ENCODE results near the gene PHF19. TPM values are rescaled to one million over a fixed set of nuclear protein-coding genes. Genes with fewer than 3 reads are reported as not detected.
A peak's percentile ranks its signal among the peaks of the same experiment; 100 is the strongest.

Gene PHF19
- 127 and 130 TPM in 2 replicates for total RNA-seq (2013; cell fraction: nucleolus; rRNA removed)
- total RNA-seq (2014; rRNA removed) = 74.9 and 81.1 TPM in 2 replicates
- total RNA-seq (2014; rRNA removed; fragmentation: Illumina TruSeq; extraction: Trizol) = 63.1 and 74.8 TPM in 2 replicates
- 116 and 133 TPM in 2 replicates for total RNA-seq (2021)
- polyA plus RNA-seq (2011; ENCODE audit: low read depth) = 38.7 TPM
- polyA plus RNA-seq (2011; rRNA removed) = 45.5 and 71.1 TPM in 2 replicates
- 118 and 119 TPM in 2 replicates for polyA plus RNA-seq (2011; cell fraction: cytosol; rRNA removed)
- 334 and 350 TPM in 2 replicates for polyA plus RNA-seq (2011; cell fraction: nucleus; rRNA removed)
- 63.6 and 78.6 TPM in 2 replicates for polyA plus RNA-seq (2012)
- polyA plus RNA-seq (2014; fragmentation: Illumina TruSeq; extraction: Trizol) = 64.7 and 94.2 TPM in 2 replicates
- 10 to 100 TPM; 26.0 to 50.2 TPM for polyA plus RNA-seq (2014; fragmentation: Nextera tagmentation; extraction: Ambion mirVana)
- 98.6 and 106 TPM in 2 replicates for polyA plus RNA-seq (2014; rRNA removed)
- polyA plus RNA-seq (2016; fragmentation: Nextera tagmentation; extraction: Ambion mirVana) = 100 to 1,000 TPM in 1 of 2 experiments, 10 to 100 TPM in 1; 97.9 to 113 TPM
- polyA minus RNA-seq (2011; rRNA and poly(A)+ RNA removed) = 85.9 and 103 TPM in 2 replicates
- 31.7 and 47.3 TPM in 2 replicates for polyA minus RNA-seq (2011; cell fraction: cytosol; rRNA and poly(A)+ RNA removed)
- 69.5 and 128 TPM in 2 replicates for polyA minus RNA-seq (2011; cell fraction: nucleus; rRNA and poly(A)+ RNA removed)
- Bru-seq, nascent RNA = percentile 68 among the genes with signal in this experiment
- BruChase-seq, experiment 1, labeled RNA remaining after a 6-hour chase = percentile 72 among the genes with signal in this experiment
- percentile 68 among the genes with signal in this experiment for BruChase-seq, experiment 2, labeled RNA remaining after a 2-hour chase
- long read RNA-seq, experiment 1, transcript PHF19-201 (5 exons, 836 nt) = major isoform, 26 of 32 reads
- long read RNA-seq, experiment 1, partial matches to known transcripts = 1 of 32 reads
- long read RNA-seq, experiment 1, other reads (novel, unspliced or antisense) = 5 of 32 reads
- long read RNA-seq, experiment 2, transcript PHF19-201 (5 exons, 836 nt) = major isoform, 20 of 37 reads
- long read RNA-seq, experiment 2, partial matches to known transcripts = 5 of 37 reads
- long read RNA-seq, experiment 2, other reads (novel, unspliced or antisense) = 12 of 37 reads

DNA sequence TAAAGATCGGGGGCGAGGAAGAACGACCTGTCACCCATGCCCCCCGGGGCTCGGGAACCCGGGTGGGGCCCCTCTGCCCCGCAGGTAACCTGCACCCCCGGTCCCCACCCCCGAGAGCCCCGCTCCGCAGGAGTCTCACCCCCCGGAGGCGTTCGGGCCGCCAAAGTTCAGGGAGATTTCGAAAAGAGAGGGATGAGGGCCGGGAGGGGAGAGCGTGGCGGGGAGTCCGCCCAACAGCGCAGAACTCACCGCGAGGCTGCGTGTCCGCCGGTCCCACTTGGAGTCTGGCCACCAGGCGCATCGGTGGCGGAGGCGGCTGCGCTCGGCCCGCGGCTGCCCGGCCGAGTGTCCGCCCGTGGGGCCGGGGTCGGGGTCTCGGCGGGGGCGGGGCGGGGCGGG is at the start of gene PHF19:
TSS of gene PHF19 (minus strand) at position 347 of the 399 bp plus-strand sequence. CDS start 2,447 bp downstream, outside the sequence.
- WGBS (ENCODE audit: insufficient coverage, insufficient replicate concordance, low lambda C conversion rate, missing lambda C conversion rate) = 2% methylated on average over 21 of the region's 45 CpGs
- no peak for FAIRE-seq
- TSS peak; percentile 91 for BruUV-seq (replicated peaks)
- H4K20me1 ChIP-seq (ENCODE audit: control insufficient read depth, insufficient read depth) = no peaks in the 10 kb centered on the region
- intact Hi-C loops (cut with micrococcal nuclease; ENCODE audit: unreplicated experiment) (loop anchor here (1.0 to 5.0 kb wide), 4 partner anchors 9 to 85 kb away; partner anchors contain the start of gene FBXW2), in situ Hi-C loops (cut with MboI) (no loop called here)
- peaks cover 16 to 24% of the 10 kb centered on the region in 2 experiments for H3K36me3 ChIP-seq (ENCODE audit: control insufficient read depth in 2 of 2, insufficient read depth in 2 of 2, low read length in 1 of 2)
- peak within 1 kb of the TSS; percentile 90 for H2AFZ ChIP-seq (ENCODE audit: control insufficient read depth, low read depth, low read length)
- no peaks in the 10 kb centered on the region for H3K9me3 ChIP-seq (replicated peaks; ENCODE audit: control insufficient read depth, insufficient read depth, low read length)
- CTCF ChIA-PET = interaction anchor here (1.0 to 1.7 kb wide), 4 partner anchors 9 to 105 kb away, joined by 3 to 4 read pairs (median 4); no protein-coding TSS in a partner anchor
- SMC1A ChIA-PET (ENCODE audit: uncharacterized antibody, unreplicated experiment) = interaction anchor here (1.0 to 2.4 kb wide), 3 partner anchors 43 to 50 kb away, joined by 3 to 5 read pairs (median 4); partner anchors contain the start of gene TRAF1
- POLR2A ChIA-PET = interaction anchor here (1.1 to 8.2 kb wide), 3 partner anchors 15 to 46 kb away, joined by 3 to 75 read pairs (median 5); no protein-coding TSS in a partner anchor
- RAD21 ChIA-PET (ENCODE audit: unreplicated experiment) = interaction anchor here (1.0 to 3.0 kb wide), 5 partner anchors 15 to 55 kb away, joined by 3 to 16 read pairs (median 4); partner anchors contain the start of gene TRAF1
- no peaks in the 10 kb centered on the region for H3K27me3 ChIP-seq (replicated peaks in 1 of 2; ENCODE audit: control insufficient read depth in 2 of 2, insufficient read depth in 2 of 2, low read length in 1 of 2)
- peak within 1 kb of the TSS; percentile 92 for H3K9ac ChIP-seq (ENCODE audit: control insufficient read depth, insufficient read depth, low read length)
- no peak for DNase-seq (ENCODE audit: low read depth, low spot score)
- H3K4me3 ChIP-seq = peak within 1 kb of the TSS; percentile 92
- ATAC-seq = peak; percentile 11
- H3K4me2 ChIP-seq (ENCODE audit: control insufficient read depth, insufficient read depth) = peak within 1 kb of the TSS; percentile 94
- peak within 1 kb of the TSS; percentile 95 for H3K27ac ChIP-seq (ENCODE audit: control insufficient read depth, insufficient read depth)
- H3K79me2 ChIP-seq (ENCODE audit: control insufficient read depth, insufficient read depth, low read length) = peaks cover 39% of the 10 kb centered on the region
- H3K4me1 ChIP-seq (ENCODE audit: control insufficient read depth, insufficient read depth, low read length) = peaks cover 27% of the 10 kb centered on the region
- TF ChIP-seq, protein P1, sequence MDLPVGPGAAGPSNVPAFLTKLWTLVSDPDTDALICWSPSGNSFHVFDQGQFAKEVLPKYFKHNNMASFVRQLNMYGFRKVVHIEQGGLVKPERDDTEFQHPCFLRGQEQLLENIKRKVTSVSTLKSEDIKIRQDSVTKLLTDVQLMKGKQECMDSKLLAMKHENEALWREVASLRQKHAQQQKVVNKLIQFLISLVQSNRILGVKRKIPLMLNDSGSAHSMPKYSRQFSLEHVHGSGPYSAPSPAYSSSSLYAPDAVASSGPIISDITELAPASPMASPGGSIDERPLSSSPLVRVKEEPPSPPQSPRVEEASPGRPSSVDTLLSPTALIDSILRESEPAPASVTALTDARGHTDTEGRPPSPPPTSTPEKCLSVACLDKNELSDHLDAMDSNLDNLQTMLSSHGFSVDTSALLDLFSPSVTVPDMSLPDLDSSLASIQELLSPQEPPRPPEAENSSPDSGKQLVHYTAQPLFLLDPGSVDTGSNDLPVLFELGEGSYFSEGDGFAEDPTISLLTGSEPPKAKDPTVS (IDR thresholded peaks at IDR 0.05; ENCODE audit: low read depth, low read length) = no peak
- TF ChIP-seq, protein P2, sequence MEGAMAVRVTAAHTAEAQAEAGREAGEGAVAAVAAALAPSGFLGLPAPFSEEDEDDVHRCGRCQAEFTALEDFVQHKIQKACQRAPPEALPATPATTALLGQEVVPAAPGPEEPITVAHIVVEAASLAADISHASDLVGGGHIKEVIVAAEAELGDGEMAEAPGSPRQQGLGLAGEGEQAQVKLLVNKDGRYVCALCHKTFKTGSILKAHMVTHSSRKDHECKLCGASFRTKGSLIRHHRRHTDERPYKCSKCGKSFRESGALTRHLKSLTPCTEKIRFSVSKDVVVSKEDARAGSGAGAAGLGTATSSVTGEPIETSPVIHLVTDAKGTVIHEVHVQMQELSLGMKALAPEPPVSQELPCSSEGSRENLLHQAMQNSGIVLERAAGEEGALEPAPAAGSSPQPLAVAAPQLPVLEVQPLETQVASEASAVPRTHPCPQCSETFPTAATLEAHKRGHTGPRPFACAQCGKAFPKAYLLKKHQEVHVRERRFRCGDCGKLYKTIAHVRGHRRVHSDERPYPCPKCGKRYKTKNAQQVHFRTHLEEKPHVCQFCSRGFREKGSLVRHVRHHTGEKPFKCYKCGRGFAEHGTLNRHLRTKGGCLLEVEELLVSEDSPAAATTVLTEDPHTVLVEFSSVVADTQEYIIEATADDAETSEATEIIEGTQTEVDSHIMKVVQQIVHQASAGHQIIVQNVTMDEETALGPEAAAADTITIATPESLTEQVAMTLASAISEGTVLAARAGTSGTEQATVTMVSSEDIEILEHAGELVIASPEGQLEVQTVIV (IDR thresholded peaks at IDR 0.05; ENCODE audit: borderline replicate concordance, partially characterized antibody) = no peak
- no peak for TF ChIP-seq HCFC1 (IDR thresholded peaks at IDR 0.05; ENCODE audit: low read length)
- TF ChIP-seq NFYB (IDR thresholded peaks at IDR 0.05; ENCODE audit: insufficient read depth, low read depth, low read length) = no peak
- TF ChIP-seq FOS (IDR thresholded peaks at IDR 0.05; ENCODE audit: borderline replicate concordance, extremely low read depth, insufficient read length) = no peak
- no peak for TF ChIP-seq SKIL (IDR thresholded peaks at IDR 0.05; ENCODE audit: low read depth, poor library complexity, severe bottlenecking)
- no peak for TF ChIP-seq NR2C2 (IDR thresholded peaks at IDR 0.05; ENCODE audit: borderline replicate concordance, control insufficient read depth, insufficient read length, low read depth)
- TF ChIP-seq ZZZ3 (IDR thresholded peaks at IDR 0.05; ENCODE audit: control insufficient read depth, insufficient read length, low read depth) = no peak
- no peak for TF ChIP-seq ZNF217 (IDR thresholded peaks at IDR 0.05)
- TF ChIP-seq KAT2A (conservative IDR thresholded peaks at IDR 0.05; ENCODE audit: control insufficient read depth, low read depth, low read length) = no peak
- TF ChIP-seq RFX5 (IDR thresholded peaks at IDR 0.05; ENCODE audit: low read depth, low read length) = no peak
- TF ChIP-seq ZNF622 (IDR thresholded peaks at IDR 0.05) = no peak
- TF ChIP-seq POLR2A (IDR thresholded peaks at IDR 0.05; ENCODE audit: low read depth, low read length) = peak; percentile 60
- TF ChIP-seq KDM1A (IDR thresholded peaks at IDR 0.05; ENCODE audit: borderline replicate concordance) = no peak

All from GM12878 (cell line).